HK-2 (cell line): ENCODE measurements around the gene IFIT1B.

Experiments
- DNase-seq: peaks from one replicate; pipeline ENCODE4 v3.0.0-alpha.2; 2018; ENCODE audit not compliant: unreplicated experiment

Gene IFIT1B

DNA sequence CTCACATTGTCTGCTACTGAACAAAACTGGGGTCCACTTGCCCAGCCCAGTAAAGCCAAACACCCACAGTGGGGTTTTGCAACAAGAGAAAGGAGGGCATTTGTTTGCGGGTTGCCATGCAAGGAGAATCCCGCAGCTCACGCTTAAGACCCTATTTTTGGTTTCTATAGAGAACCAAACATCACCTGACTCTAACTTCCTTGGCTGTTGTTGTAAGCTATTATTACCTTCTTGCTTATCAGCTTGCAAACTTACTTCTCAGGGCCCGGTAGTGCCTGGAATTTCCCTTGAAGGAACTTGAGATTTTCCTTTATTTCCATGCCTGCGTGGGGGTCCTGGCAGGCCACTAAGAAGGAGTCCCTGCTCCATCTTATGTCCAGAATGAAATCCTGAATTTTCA lies 29.4 kb upstream of the IFIT1B start:
- DNase-seq = no peak

DNA sequence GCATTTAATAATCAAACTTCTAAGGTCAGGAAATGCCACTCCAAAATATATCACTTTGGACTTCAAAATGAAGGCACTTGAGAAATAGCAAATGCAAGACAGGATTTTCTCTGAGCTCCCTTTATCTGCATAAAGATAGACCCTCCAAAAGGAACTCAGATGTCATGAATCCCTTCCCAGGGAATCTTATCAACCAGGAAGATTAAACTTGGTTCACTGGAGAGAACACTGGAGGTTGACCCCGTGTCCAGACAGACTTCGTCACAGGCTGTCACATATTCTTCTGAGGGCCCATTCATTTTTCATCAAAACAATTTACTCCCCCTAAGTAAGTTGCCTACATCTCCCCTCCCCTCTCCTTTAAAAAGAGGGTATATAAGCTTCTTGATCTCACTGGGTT lies 28.9 kb upstream of the IFIT1B start:
- no peak for DNase-seq

DNA sequence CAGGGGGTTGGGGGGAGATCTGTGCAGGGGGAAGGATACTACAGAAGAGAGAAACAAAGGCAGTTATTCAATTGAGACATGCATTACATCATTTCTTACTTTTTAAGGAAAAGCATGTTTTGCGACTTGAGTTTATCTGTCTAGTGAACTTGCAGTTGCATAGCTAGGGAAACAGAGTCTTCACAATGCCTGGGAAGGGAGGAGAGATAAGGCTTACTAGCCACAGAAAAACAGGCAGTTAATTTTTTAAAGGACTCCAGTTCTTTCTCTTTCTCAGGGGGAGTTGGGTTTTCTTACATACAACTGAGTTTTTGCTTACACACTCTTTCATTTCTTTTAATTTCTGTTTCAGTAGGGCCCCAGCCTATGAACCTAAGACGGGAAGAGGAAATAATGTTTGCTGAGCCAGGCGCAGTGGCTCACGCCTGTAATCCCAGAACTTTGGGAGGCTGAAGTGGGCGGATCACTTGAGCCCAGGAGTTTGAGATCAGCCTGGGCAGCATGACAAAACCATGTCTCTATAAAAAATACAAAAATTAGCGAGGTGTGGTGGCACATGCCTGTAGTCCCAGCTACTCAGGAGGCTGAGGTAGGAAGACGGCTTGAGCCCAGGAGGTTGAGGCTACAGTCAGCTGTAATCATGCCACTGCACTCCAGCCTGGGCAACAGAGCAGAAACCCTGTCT lies 27.1 kb upstream of the IFIT1B start:
- DNase-seq = peak; percentile 50

DNA sequence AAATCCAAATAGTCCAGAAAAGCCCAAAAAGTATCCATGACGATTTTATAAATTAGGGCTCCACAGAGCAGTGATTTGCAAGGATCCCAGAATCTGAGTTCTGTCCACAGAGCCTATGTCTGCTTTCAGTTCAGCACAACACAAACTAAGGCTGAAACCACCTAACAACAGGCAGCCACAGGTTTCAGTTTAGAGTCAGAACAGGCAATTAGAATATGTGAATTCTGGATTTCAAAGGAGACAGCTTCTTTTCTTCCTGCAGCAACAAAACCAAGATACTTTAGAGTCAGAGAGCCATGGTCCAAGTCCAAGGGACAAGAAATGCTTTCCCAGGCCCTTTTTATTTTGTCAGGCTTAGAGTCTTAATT lies 26.5 kb upstream of the IFIT1B start:
- DNase-seq = no peak

DNA sequence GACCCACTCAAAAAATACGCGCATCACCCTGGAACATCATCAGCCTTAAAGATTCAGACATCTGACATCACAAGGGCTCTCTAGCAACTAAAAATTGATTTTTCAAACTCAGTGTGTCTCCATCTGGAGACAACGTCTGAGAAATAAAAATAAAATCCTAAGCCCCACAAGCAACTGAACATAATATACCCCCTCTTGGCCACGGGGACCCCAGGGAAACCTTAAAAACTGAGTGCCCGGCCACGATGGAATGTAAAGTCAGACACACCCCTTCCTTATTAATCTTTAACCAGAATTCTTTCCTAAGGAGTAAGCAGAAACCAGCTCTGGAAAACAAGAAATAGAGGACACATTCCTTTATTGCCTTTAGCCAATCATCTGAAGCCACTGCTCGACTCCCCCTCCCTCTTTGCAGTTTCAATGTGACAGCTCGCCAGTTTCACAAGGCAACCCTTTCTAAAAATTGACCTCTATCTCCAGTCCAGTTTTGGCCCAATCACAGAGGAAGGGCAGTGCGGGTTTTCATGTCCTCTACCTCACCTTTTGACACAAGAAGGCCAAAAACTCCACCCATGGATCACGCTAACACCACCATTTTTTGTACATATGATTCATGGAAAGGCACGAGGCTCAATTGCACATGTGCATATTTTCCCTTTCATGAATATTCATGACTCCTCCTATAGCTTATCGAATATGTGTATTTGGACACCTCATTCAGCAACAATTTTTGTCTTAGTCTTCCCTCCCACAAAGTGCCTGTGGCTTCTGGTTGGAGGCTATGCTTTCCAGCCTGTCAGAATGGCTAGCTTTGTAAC lies 25.9 kb upstream of the IFIT1B start:
- peak; percentile 81 for DNase-seq

DNA sequence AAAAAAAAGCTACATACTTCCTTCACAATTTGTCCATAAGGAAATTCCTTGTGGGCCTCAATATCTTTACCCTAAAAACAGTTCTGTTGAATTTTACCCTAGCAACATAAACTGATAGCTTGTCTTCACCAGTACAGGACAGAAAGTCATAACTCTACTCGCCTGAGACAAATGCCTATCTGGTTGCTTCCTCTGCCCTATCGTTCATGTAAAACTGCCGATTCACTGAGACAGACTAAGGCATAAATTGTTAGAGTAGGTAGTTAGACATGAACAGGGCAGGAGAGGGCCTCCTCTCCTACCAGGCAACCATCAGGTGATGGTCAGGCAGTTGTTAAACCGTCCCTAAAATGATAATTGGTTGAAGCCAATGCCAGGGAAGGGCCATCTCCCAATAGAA lies 25.1 kb upstream of the IFIT1B start:
- peak; percentile 18 for DNase-seq

DNA sequence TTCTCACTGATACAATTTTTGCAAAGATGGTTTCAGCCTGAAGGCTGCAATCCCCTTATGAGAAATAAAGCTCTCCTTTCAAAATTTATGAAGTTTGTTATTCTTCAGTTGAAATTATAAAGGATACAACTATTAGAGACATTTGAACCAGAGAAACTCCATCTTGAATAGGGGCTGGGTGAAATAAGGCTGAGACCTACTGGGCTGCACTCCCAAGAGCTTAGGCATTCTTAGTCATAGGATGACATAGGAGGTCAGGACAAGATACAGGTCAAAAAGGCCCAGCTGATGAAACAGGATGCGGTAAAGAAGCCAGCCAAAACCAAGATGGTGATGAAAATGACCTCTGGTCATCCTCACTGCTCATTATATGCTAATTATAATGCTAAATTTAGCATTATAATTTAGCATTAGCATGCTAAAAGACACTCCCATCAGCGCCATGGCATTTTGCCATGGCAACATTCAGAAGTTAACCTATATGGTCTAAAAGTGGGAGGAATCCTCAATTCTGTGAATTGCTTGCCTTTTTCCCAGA lies 22.4 kb upstream of the IFIT1B start:
- no peak for DNase-seq

DNA sequence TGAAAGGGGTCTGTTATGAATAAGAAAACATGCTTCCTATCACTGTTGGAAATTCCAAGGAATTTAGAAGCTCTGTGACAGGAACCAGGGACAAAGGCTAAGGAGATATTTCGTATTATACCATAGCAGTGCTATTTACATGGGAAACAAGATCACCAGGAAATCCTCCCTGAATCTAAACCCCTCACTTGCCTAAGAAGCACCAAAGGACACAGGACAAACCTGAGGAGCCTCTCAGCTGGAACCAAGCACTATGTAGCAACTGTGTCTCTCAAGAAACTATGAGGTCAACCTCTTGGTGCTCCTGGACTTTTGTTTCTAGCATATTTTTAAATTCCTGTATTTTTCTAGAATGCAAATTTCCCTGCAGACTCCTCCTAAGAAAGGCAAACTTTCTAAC lies 20.8 kb upstream of the IFIT1B start:
- DNase-seq = no peak

DNA sequence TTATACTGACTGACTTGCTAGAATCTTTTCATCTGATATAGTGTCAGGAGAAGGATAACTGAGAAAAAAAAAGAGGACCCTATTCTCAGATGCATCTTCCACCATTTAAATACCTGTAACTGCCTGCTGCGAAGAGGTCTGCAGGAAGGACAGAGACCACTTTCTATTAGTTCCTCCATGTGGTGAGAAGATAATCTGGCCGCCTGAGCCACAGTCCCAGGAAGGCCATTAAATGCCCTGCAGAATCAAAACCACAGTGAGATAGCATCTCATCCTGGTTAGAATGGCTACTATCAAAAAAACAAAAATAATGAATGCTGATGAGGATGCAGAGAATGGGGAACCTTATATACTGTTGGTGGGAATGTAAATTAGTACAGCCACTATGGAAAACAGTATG lies 19.9 kb upstream of the IFIT1B start:
- no peak for DNase-seq

DNA sequence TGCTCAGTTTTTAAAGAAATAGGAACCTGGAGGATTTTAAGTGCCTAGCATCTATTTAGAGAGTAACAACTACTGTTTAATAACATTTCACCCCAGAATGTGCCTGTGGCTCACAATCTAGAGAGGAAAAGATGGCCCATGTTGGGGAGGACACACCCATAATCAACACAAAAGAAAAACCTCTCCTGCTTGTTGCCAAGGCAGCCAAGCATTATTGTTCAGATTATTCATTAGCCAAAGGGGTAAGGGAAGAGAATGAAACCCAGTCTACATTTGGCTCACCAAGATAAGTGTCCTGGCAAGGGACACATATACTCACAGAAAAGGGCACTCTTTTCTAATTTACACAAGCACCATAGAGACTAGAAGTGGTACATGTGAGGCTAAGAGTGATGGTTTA lies 17.7 kb upstream of the IFIT1B start:
- DNase-seq = no peak

DNA sequence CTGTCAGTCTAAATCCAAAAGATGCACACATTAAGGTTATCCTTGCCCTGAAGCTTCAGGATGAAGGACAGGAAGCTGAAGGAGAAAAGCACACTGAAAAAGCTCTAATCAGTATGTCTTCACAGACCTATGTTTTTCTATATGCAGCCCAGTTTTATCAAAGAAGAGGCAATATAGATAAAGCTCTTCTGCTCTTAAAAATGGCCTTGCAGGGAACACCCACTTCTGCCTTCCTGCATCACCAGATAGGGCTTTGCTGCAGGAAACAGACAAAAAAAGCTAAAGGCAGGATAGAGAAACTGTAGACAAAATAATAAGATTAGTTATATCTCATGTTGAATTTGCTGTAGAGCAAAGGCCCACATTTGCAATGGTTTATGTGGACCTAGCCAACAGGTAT lies 14.9 kb upstream of the IFIT1B start:
- no peak for DNase-seq

DNA sequence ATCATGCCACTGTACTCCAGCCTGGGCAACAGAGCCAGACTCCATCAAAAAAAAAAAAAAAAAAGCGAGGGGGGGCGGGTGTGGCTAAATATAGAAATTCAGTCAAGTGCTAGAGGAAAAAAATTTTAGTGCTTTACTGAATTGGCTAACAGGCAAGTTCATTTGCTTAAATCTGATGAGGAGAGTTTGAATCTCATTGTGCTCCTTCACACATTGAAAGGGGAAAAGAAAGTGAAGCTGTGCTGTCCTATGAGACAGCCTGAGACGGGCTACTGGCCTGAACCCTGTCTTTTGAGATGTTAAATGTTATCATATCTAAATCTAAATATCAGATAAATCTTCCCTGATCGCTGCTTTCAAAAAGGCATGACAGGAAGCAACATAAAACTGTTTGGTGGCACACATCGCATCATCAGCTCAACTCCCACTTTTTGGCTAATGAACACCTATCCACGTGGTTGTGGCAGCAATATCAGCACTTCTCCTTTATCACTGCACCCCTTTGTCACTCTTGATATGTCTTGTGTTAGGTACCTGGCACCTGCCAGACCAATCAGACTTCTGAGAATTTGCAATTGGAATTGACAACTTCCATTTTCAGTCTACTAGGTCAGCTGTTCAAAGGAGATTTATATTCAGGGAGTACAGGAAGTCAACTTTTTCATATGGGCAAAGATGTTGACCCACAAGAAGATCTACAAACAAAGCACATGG lies 14.0 kb upstream of the IFIT1B start:
- no peak for DNase-seq

DNA sequence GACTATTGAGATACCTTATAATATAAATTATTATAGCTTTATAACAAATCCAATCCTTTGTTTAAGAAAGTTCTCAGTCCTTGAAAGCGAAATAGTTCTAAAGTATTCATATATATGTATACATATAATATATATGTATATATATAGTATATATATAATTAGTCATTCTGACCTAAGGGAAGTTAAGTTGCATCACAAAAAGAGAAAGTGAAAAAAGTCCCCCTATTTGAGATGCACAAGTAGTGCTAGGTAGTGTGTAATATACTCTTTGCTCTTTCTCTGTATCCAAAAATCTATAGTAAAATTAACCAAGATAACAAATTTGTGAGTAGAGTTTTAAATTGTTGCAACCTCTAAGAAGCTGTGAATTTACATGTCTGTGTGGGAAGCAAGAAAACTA lies 13.3 kb upstream of the IFIT1B start:
- DNase-seq = no peak

DNA sequence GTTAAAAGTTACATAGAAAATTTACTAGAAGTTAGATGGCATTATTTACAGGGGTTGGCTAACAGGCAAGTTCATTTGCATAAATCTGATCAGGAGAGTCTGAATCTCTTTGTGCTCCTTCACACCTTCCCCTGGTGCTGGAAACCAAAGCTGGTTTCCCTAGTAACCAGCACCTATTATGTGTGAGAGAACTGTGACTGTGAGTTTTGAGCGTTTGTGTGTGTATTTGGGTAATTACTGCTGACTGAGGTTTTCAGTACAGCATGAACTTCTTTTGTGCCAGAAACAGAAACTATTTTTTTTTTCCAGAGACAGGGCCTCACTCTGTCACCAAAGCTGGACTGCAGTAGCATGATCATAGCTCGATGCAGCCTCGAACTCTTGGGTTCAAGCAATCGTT lies 10.3 kb upstream of the IFIT1B start:
- no peak for DNase-seq

DNA sequence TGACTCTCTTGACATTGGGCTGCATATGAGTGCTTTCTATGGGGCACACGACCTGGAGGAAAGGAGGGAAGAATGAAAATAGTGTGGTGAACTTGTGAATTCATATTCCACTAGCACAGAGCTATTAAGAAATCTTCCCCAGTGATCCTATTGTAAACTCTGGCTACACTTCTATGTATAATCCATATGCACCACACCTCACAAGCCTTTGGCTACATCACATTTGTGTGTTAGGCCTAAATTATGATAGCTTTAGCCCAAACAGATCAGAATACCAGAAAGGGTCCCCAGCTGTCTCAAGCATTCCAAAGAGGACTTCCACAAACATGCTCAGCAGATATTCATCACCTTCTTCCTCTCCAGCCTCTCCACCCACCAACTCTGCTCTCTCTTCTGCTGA lies 9.7 kb upstream of the IFIT1B start:
- DNase-seq = no peak

DNA sequence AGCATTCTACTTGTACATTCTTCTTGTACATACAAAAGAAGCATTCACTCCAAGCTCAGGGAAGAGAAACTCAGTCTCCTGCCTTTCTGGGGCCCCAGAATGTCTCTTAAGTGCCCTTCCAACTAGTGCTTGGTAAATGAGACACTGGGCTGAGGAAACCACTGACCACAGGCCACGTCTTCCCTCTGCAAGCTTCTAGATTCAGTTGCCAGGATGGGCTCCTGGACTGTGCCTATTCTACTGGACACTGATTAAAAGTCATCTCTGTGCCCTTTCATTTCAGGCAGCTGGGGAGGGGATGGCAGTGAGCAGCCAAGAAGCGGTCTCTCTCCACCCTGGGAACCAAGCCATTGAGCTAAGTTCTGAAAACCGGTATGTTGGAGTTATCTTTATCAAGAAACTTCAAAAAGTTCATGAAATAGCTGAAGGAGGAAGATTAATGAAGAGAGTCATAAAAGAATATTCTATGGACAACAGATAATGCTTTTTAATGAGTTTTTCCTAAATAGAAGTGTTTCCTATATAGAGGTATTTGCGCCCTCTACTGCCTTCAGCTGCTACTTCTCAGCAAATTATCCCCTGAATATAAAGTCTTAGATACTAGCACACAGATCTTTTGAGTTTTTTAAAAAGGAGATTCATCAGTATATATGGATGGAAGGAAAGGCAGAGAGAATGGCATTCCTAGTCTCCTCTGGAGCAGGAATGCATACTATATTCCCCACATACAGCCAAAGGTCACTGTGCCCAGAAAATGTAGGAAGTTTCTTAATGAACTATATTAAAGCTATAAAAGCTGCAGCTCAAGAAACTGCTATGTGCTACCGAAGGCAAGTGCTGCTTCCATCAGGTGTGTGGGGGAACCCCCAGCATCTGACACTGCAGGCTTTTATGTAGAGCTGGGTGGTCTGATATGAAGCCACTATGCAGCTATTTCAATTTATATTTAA lies 8.4 kb upstream of the IFIT1B start:
- DNase-seq = peak; percentile 53

DNA sequence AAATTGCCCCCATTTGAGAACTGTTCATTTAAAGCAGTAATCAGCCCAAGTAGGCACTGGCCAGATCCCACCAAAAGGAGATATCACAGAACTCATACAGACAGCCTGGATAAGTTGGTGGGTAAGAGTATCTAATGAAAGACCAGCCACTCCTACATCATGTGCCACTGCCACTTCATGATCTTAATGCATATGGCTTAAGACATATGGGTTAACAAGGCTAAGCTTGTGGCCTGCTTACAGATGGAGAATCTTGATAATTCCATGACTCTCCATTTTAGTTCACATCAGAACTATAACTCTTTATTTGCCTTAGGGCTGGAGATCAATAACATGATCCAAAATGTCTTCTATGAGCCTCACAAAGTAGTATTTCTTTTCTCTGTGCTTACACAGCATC lies 6.8 kb upstream of the IFIT1B start:
- DNase-seq = no peak

DNA sequence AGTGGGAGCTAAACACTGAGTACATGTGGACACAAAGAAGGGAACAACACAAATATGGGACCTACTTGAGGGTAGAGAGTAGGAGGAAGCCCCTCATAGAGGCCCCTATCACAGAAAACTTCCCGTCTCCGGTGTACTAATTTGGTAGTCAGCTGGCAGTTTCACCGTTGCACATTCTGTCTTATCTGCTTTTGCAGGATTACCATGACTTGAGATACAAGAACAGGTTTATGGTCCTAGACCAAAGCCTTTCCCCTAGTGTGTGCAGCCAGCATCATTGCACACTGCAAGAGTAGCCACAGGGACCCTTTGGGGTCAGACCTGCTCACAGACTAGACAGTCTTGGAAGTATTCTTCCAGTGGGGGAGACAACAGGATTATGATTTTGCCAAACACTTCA lies 5.9 kb upstream of the IFIT1B start:
- no peak for DNase-seq

DNA sequence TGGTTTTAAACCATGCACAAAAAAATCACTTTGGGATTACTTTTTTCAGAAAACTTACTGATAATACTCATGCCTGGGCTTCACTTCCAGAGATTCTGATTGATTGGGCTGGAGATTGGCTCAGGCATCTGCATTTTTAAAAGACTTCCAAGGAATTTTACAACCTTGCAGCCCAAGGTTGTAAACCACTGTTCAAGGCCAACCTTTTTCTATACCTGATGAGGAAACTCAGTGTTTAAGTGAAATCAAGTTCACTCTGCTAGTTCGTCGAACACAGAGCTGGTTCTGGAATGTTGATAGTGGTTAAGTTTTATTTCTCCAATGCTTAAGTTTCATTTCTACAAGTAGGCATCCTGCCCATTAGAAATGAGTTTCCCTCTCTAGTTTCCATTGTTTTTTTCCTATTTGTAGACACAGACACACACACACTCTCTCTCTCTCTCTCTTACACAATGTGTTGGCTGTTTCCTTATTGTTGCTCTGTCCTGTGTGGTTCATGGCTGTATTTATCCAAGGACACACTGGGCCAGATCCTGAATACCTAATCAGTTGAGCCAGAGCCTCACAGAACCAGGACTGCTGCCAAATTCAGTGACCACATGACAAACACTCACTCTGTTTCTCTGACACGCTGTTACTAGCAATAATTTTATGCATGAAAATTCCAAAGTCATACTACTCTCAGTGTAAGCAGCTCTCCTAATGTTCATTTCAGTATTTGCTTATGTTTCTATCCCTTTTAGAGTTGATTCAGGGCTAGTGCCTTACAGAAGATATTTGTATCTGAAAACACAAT lies 3.7 kb upstream of the IFIT1B start:
- DNase-seq = peak; percentile 24

DNA sequence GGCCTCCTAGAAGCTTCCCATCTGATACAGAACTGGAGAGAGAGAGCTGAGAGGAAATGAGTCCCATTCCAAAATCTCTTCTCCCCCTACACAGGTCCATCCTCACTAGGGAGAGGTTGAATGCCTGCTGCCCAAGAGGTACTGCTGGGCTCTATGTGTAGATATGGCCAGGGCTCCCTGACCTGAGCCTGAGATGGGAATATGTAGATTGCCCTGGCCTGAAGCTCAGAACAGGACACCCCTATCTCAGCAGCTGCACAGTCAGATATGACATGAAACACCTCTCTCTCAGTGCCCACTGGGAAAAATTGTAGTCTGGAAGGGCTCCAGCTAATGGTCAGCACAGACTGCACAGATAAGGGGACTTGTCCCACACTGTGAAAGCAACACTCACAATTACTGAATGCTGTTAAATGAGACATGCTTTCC lies 3.1 kb upstream of the IFIT1B start:
- DNase-seq = no peak

DNA sequence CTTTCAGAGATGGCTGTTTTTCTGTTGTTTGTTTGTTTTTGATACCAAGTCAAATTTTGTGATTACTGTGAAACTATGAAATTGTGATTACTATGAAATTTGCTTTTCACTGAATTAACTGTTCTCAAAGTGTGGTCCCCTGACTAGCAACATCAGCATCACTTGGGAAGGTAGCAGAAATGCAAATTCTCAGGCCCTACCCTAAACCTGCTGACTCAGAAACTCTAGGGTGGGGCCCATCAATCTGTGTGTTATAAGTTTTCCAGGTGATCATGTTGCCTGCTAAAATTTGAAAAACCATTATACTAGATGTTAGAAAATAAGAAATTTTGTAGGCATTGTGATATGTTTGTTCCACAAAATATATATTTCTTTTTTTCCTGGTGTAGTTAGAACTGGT lies 1.2 kb downstream of the IFIT1B start:
- DNase-seq = no peak
